ENCODE measurements around the gene CCDC192.

CCDC192 gene

DNA sequence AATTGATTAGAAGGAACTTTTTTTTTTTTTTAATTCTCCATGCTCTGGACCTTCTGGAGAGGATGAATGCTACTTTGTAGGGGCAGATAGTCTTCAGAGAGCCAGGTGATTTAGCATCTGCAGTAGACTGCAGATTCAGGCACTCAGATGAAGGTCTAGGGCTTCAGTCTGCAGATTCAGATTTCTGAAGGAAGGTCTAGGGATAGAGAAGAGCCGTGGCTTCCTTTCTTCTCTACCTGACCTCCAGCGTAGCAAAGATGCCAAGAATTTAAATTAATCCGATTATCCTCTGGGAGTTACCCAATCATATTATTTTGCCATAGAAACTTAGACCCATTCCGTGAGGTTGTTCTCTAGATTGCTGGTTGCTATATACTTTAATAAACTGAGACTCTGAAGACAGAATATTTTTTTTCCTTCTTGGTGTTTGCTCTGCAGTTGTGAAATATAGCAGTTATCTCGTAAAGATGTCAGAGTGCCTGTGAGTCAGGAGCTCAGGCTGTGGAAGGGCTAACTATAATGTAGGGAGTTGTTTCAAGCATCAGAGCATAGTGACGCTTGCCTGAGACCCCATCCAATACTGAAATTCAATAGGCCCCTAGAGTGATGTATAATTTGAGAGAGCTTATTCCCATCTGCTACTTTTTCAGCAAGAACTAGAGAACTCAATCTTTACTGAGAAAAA, 247.7 kb downstream of the CCDC192 start:
- Histone ChIP-seq H3K4me3 (ENCODE audit: low read length) (no peak overlapping the region), H3K27ac (ENCODE audit: low read length) (no peak overlapping the region), H3K9me3 (ENCODE audit: control insufficient read depth, insufficient read depth, low read length) (no peaks in the 10 kb centered on the region), H3K4me1 (ENCODE audit: control insufficient read depth, insufficient read depth, low read length) (no peaks in the 10 kb centered on the region), H3K36me3 (ENCODE audit: control insufficient read depth, insufficient read depth, low read length) (no peaks in the 10 kb centered on the region), H3K27me3 (ENCODE audit: control insufficient read depth, insufficient read depth, low read length) (no peaks in the 10 kb centered on the region)
- no peak for DNase-seq (ENCODE audit: low read depth, low spot score)
- no CpG with 5 or more reads among the region's 6 CpGs for WGBS (ENCODE audit: insufficient coverage, insufficient read length)

- Histone ChIP-seq H3K4me1 (ENCODE audit: control insufficient read depth, insufficient read depth, low read length) (no peaks in the 10 kb centered on the region), H3K36me3 (ENCODE audit: control insufficient read depth, insufficient read depth, low read length) (no peaks in the 10 kb centered on the region), H3K27ac (ENCODE audit: low read length) (no peak overlapping the region), H3K27me3 (ENCODE audit: control insufficient read depth, insufficient read depth, low read length) (no peaks in the 10 kb centered on the region), H3K4me3 (ENCODE audit: low read length) (no peak overlapping the region), H3K9me3 (ENCODE audit: control insufficient read depth, insufficient read depth, low read length) (no peaks in the 10 kb centered on the region)
- WGBS (ENCODE audit: insufficient coverage, insufficient read length), result no CpG with 5 or more reads among the region's 4 CpGs
- no peak for DNase-seq (ENCODE audit: low read depth, low spot score)
Observed at GRCh38 chr5:127951791-127952190, 248.6 kb downstream of the CCDC192 start.

DNA sequence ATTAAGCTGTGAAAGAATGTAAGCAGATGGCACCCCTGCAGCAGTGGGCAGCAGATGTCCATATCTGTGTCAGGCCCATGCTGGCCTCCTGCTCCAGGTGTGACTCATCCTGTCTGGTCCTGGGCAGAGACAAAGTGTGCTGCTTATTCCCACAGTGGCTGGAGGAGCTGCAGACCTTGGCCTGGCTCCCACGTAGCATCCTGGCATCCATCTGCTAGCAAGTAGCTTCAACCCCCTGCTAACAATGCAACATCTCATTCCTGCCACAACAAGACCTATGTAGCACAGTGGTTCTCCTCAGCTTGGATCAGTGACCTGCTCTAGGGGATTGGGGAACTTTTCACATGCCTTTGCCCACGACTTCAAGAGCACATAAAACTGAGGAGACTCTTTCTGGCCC, 254.0 kb downstream of the CCDC192 start:
- no CpG with 5 or more reads among the region's 2 CpGs for WGBS (ENCODE audit: insufficient coverage, insufficient read length)
- no peak for DNase-seq (ENCODE audit: low read depth, low spot score)
- Histone ChIP-seq H3K4me1 (ENCODE audit: control insufficient read depth, insufficient read depth, low read length) (no peaks in the 10 kb centered on the region), H3K9me3 (ENCODE audit: control insufficient read depth, insufficient read depth, low read length) (no peaks in the 10 kb centered on the region), H3K36me3 (ENCODE audit: control insufficient read depth, insufficient read depth, low read length) (no peaks in the 10 kb centered on the region), H3K4me3 (ENCODE audit: low read length) (no peak overlapping the region), H3K27ac (ENCODE audit: low read length) (no peak overlapping the region), H3K27me3 (ENCODE audit: control insufficient read depth, insufficient read depth, low read length) (no peaks in the 10 kb centered on the region)

- Histone ChIP-seq H3K4me3 (ENCODE audit: low read length) (no peak overlapping the region), H3K36me3 (ENCODE audit: control insufficient read depth, insufficient read depth, low read length) (no peaks in the 10 kb centered on the region), H3K27ac (ENCODE audit: low read length) (no peak overlapping the region), H3K27me3 (ENCODE audit: control insufficient read depth, insufficient read depth, low read length) (no peaks in the 10 kb centered on the region), H3K9me3 (ENCODE audit: control insufficient read depth, insufficient read depth, low read length) (no peaks in the 10 kb centered on the region), H3K4me1 (ENCODE audit: control insufficient read depth, insufficient read depth, low read length) (no peaks in the 10 kb centered on the region)
- DNase-seq (ENCODE audit: low read depth, low spot score), result no peak
Observed at GRCh38 chr5:127957701-127958239, 254.6 kb downstream of the CCDC192 start.

DNA sequence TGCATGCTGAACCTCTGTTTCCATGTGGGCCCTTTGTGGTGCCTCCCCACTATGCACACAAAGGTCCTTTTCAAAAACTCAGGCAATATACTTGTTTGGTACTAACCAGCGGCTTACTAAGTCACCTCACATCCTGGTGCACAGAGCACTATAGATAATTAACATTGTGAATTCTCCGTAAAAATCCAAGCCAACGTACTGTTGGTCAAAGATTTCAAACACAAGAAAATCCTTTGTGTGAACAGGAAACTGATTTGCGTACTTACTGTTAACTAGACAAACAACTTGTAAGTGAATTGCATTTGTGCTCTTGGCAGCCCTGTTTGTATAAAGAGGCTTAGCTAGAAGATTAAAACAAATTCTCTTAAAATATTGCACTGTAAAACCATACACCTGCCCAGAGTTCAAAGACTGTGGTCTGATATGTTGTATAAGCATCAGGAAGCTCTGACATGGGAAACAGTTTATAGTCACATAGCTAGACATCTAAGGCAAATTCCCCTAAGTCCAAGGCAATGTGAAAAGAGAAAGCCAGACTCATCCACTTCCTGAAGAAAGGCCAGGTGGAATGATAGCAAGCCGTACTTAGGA, 255.3 kb downstream of the CCDC192 start:
- no peak overlapping the region for H3K4me3 ChIP-seq (ENCODE audit: low read length)
- H3K27me3 ChIP-seq (ENCODE audit: control insufficient read depth, insufficient read depth, low read length), result no peaks in the 10 kb centered on the region
- H3K4me1 ChIP-seq (ENCODE audit: control insufficient read depth, insufficient read depth, low read length), result no peaks in the 10 kb centered on the region
- no CpG with 5 or more reads among the region's 5 CpGs for WGBS (ENCODE audit: insufficient coverage, insufficient read length)
- H3K9me3 ChIP-seq (ENCODE audit: control insufficient read depth, insufficient read depth, low read length), result no peaks in the 10 kb centered on the region
- H3K27ac ChIP-seq (ENCODE audit: low read length), result no peak overlapping the region
- DNase-seq (ENCODE audit: low read depth, low spot score), result no peak
- H3K36me3 ChIP-seq (ENCODE audit: control insufficient read depth, insufficient read depth, low read length), result no peaks in the 10 kb centered on the region

GRCh38 chr5:127959152-127959764, 256.1 kb downstream of the CCDC192 start:
- no CpG with 5 or more reads among the region's 3 CpGs for WGBS (ENCODE audit: insufficient coverage, insufficient read length)
- DNase-seq (ENCODE audit: low read depth, low spot score), result no peak
- H3K4me3 ChIP-seq (ENCODE audit: low read length), result no peak overlapping the region
- H3K9me3 ChIP-seq (ENCODE audit: control insufficient read depth, insufficient read depth, low read length), result no peaks in the 10 kb centered on the region
- H3K36me3 ChIP-seq (ENCODE audit: control insufficient read depth, insufficient read depth, low read length), result no peaks in the 10 kb centered on the region
- H3K4me1 ChIP-seq (ENCODE audit: control insufficient read depth, insufficient read depth, low read length), result no peaks in the 10 kb centered on the region
- no peak overlapping the region for H3K27ac ChIP-seq (ENCODE audit: low read length)
- no peaks in the 10 kb centered on the region for H3K27me3 ChIP-seq (ENCODE audit: control insufficient read depth, insufficient read depth, low read length)

- Histone ChIP-seq H3K4me3 (ENCODE audit: low read length) (no peak overlapping the region), H3K27ac (ENCODE audit: low read length) (no peak overlapping the region), H3K27me3 (ENCODE audit: control insufficient read depth, insufficient read depth, low read length) (no peaks in the 10 kb centered on the region), H3K9me3 (ENCODE audit: control insufficient read depth, insufficient read depth, low read length) (no peaks in the 10 kb centered on the region), H3K36me3 (ENCODE audit: control insufficient read depth, insufficient read depth, low read length) (no peaks in the 10 kb centered on the region), H3K4me1 (ENCODE audit: control insufficient read depth, insufficient read depth, low read length) (no peaks in the 10 kb centered on the region)
- DNase-seq (ENCODE audit: low read depth, low spot score), result no peak
- WGBS (ENCODE audit: insufficient coverage, insufficient read length), result no CpG with 5 or more reads among the region's 1 CpG
Observed at GRCh38 chr5:127960270-127960691, 257.1 kb downstream of the CCDC192 start.

- Histone ChIP-seq H3K4me3 (ENCODE audit: low read length) (no peak overlapping the region), H3K27ac (ENCODE audit: low read length) (no peak overlapping the region), H3K9me3 (ENCODE audit: control insufficient read depth, insufficient read depth, low read length) (no peaks in the 10 kb centered on the region), H3K4me1 (ENCODE audit: control insufficient read depth, insufficient read depth, low read length) (no peaks in the 10 kb centered on the region), H3K36me3 (ENCODE audit: control insufficient read depth, insufficient read depth, low read length) (no peaks in the 10 kb centered on the region), H3K27me3 (ENCODE audit: control insufficient read depth, insufficient read depth, low read length) (no peaks in the 10 kb centered on the region)
- WGBS (ENCODE audit: insufficient coverage, insufficient read length), result no CpG with 5 or more reads among the region's 2 CpGs
- no peak for DNase-seq (ENCODE audit: low read depth, low spot score)
Observed at GRCh38 chr5:127961006-127961762, 258.0 kb downstream of the CCDC192 start.

GRCh38 chr5:127961763-127962145, 258.6 kb downstream of the CCDC192 start:
- H3K27me3 ChIP-seq (ENCODE audit: control insufficient read depth, insufficient read depth, low read length), result no peaks in the 10 kb centered on the region
- no peak for DNase-seq (ENCODE audit: low read depth, low spot score)
- WGBS (ENCODE audit: insufficient coverage, insufficient read length), result no CpG with 5 or more reads among the region's 3 CpGs
- no peak overlapping the region for H3K4me3 ChIP-seq (ENCODE audit: low read length)
- no peaks in the 10 kb centered on the region for H3K36me3 ChIP-seq (ENCODE audit: control insufficient read depth, insufficient read depth, low read length)
- H3K27ac ChIP-seq (ENCODE audit: low read length), result no peak overlapping the region
- H3K4me1 ChIP-seq (ENCODE audit: control insufficient read depth, insufficient read depth, low read length), result no peaks in the 10 kb centered on the region
- no peaks in the 10 kb centered on the region for H3K9me3 ChIP-seq (ENCODE audit: control insufficient read depth, insufficient read depth, low read length)

- DNase-seq (ENCODE audit: low read depth, low spot score), result no peak
- no peaks in the 10 kb centered on the region for H3K36me3 ChIP-seq (ENCODE audit: control insufficient read depth, insufficient read depth, low read length)
- H3K9me3 ChIP-seq (ENCODE audit: control insufficient read depth, insufficient read depth, low read length), result no peaks in the 10 kb centered on the region
- no peaks in the 10 kb centered on the region for H3K27me3 ChIP-seq (ENCODE audit: control insufficient read depth, insufficient read depth, low read length)
- no peak overlapping the region for H3K4me3 ChIP-seq (ENCODE audit: low read length)
- no peaks in the 10 kb centered on the region for H3K4me1 ChIP-seq (ENCODE audit: control insufficient read depth, insufficient read depth, low read length)
- no CpG with 5 or more reads among the region's 1 CpG for whole genome bisulfite sequencing (ENCODE audit: insufficient coverage, insufficient read length)
- no peak overlapping the region for H3K27ac ChIP-seq (ENCODE audit: low read length)
Observed at GRCh38 chr5:127962491-127962890, 259.3 kb downstream of the CCDC192 start.

All from iPS DF 6.9 (cell line).